NCI-H2029 (cell line): ENCODE results near the gene DIP2C.
"Not testable (repeated sequence)": the region's sequence is repeated elsewhere in the genome, so short reads cannot be mapped to it uniquely, and the experiment has no call there.

Experiments
- DNase-seq: peaks from one replicate; lab custom pipeline; 2025; lab: John Stamatoyannopoulos, UW

Gene DIP2C

DNA sequence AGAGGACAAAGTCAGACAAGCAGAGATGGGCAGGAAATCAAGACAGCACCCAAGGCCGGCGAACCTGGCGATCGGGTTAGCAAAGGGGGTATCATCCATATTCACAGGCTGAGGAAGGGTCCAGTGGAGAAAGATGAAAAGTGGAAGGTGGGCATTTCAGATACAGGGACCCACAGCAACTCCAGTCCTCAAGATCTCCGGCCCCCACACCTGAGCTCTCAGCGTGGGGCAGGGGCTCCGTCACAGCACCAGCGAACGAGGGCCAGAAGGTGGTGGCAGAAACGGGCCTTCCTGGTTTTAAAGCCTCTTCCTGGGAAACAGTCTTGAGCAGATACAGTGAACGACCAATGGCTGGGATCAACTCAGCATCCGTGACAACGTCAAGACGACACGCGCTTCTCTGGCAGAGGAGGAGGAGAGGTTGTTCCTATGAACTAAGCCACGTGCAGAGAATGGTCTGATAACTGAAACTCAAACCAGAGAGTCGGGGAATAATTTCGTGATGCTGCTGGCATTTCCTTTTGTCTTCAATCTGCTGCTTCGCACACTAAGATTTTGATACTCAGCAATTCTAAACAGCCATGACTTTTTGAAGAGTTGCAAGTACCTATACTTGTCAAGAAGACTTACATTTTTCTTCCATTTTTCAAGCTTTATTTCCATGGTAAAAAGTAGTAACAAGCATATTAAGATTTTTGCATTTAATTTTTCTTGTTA, 334.4 kb downstream of the DIP2C start:
- no peak for DNase-seq

DNA sequence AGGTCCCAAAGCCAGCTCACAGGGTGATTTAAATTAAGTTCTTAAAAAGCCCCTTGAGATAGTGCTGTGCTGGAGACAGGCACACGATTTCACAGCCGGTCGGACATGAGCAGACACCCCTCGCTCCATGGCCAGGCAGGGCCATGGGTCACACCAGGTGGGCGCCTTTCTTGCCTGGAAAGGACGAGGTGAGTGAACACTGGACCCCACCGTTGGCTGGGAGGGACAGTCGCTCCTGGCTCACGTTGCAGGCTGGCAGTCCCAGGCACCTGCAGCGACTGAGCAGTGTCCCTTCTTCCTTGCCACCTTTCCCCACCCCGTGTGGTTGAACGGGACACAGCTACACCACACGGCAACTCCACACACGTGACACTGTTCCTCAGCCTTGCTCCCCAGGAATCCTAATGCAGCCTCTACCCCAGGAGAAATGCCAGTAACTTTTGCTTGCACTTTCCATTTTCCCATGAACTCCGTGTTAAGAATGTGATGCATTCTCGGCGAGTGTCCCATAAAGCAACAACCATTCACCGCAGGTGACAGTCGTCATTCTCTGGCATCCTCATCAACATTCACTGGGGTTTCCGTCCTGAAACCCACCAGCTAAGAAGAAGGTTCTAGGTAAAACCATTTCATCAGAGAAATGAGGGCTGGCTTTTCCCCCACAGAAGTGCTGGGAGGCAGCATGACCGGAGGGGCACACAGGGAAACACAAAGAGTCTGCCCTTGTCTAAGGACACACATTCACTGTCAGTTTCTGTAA, 336.8 kb downstream of the DIP2C start:
- DNase-seq: no peak

DNA sequence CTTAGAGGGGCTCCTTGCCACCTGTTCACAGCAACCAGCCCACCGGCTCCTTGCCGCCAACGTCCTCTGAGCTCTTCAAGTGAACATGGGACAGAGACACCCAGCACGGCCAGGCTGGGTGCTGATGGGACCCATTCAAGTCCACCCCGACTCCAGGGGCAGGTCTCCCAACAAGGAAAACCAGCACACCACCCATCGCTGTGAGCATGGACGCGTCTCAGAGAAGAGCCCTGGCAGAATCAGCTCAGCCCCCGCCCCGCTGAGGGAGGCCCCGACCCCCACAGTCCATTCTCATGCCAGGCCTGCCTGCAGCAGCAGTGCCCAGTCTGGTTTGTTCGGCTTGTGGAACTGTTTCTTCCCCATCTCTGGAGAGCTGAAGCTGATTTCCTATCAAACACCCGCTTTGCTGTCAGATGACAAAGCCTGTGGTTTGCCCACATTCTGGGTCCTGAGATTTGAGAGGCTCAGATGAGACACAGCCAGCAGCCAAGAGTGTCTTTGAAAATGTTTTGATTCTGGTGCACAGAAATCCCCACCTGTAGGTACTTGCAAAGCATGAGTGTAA, 337.6 kb downstream of the DIP2C start:
- DNase-seq: no peak

DNA sequence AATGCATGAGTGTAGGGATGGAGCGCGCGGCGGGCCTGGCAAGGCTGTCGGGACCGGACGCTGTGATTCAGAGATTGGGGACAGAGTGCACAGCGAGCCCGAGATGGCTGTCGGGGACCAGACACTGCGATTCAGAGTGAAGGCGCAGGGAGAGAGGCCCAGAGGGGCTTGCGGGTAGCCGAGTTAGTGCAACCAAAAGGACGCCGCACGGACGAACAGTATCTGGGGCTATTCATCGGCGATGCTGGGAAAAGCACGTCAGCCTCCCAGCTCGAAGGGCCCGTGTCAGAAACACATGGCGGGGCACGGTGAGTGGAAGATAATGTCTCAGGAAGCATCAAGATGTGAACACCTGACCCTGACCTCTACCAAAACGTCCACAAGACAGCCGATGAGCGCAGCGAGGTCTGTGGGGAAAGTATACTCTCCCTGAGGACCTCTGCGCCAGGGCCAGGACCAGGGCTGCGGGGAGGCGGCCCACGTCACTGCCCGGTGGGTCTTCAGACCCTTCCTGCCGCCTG, 338.4 kb downstream of the DIP2C start:
- no peak for DNase-seq

DNA sequence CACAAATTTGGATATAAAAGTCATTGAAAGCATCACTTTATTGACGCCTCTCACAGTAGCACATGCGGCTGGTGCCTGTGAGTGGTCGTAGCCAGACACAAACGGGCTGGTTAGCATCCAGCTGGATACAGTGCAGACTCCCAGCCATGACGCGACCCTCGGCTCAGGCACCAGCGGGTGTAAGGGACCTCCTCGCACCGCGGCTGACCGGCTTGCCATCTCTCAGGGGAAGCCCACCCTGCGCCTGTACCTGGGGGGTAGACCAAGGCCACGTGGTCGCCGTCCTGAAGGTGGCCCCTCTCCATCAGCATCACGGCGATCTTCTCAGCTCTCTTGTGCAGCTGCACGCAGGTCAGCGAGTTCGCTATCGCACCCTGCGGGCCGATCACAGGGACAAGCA, 340.4 kb downstream of the DIP2C start:
- no peak for DNase-seq

DNA sequence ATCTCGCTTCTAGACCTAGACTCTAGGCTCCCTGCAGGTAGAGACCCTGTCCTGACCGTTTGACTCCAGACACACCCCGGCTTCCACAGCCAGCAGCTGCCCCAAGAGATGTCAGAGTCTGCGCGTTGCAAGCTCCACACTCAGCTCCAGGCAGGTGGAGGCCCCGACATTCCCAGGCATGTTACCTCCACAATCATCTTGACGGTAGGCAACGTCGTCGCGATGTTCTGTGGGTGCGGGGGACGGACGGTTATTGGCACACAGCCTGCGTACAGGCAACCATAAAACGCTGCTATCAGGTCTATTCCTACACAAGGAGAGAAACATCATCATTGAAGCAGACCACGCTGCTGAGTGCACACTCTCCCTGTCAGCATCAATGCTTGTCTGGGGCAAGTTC, 341.0 kb downstream of the DIP2C start:
- no peak for DNase-seq

DNA sequence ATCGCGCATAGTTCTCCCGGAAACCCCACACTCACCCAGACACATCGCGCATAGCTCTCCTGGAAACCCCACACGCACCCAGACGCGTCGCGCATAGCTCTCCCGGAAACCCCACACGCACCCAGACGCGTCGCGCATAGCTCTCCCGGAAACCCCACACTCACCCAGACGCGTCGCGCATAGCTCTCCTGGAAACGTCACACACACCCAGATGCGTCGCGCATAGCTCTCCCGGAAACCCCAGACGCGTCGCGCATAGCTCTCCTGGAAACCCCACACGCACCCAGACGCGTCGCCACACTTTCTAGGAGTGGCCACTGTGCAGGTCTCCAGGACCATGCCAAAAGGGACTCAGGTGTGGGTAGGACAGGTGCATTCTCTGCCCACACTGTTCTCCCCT, 341.7 kb downstream of the DIP2C start:
- DNase-seq: not testable (repeated sequence)

DNA sequence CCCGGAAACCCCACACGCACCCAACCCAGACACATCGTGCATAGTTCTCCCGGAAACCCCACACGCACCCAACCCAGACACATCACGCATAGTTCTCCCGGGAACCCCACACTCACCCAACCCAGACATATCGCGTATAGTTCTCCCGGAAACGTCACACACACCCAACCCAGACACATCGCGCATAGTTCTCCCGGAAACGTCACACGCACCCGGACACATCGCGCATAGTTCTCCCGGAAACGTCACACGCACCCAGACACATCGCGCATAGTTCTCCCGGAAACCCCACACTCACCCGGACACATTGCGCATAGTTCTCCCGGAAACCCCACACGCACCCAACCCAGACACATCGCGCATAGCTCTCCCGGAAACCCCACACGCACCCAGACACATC, 342.3 kb downstream of the DIP2C start:
- DNase-seq: not testable (repeated sequence)

DNA sequence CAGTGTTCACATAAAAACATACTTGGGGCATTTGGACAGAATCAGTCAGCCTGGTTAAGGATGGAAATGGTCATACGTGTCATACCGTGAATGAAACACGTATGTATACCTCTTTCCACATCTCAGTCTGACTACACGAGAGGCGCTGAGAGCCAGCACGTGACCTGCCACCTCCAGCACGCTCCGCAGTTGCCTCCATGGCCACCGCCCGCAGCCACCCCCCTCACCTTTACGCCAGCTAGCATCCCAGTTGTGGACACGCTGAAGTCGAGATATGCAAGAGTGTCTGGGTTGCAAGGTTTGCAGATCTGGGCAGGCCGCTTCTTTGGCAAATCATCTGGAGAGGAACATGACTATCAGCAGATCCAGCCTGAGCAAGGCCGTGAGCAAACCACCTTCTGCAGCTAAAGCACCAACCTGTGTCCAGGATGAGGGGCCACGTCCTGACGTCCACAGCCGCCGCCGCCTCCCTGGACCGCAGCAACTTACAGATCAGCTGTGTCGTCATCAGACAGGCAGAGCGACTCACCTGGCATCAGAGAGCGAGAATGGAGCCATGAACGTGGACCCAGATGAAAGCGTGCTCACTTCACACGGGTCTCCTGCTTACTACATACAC, 344.8 kb downstream of the DIP2C start:
- DNase-seq: no peak

DNA sequence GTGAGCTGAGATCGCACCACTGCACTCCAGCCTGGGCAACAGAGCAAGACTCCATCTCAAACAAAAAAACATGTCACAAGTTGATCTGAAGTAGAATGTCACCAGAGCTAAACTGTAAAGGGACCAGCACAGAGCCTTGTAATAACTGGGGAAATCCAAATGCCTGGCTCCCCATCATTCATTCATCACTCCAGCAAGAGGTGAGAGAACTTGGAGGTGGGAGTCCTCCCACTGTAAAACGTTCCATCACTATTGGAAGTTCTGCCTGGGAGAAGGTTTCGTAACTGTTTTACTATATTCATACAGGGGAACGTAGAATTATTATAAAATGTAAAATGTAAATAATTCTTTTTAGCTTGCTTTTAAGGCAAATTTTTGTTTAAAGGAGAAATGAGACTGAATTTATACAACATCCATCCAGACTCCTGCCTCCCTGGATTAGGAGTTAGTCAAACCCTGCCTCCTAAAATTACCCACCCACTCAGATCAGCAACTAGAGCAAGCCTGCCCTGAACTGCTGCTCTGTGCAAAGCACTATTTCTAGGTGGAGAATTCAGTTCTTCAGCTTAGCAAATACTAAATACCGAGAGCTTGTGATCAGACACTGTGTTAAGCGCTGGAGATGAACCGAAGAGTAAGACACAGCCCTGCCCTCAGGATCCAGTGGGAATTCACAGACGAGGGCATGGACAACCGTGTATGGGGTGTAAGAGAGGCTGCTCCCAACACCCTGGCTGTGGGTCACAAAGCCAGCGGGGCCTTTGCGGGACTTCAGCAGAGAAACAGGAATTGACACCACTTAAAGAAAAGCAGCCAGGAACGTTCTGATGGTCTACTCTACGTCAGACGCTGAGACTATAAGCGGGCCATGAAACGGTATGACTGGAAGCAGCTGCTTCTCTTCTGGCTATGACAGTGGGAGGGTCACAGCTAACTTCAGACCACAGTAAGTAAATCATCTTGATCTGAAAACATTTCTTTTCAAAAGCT, 345.9 kb downstream of the DIP2C start:
- DNase-seq: no peak

DNA sequence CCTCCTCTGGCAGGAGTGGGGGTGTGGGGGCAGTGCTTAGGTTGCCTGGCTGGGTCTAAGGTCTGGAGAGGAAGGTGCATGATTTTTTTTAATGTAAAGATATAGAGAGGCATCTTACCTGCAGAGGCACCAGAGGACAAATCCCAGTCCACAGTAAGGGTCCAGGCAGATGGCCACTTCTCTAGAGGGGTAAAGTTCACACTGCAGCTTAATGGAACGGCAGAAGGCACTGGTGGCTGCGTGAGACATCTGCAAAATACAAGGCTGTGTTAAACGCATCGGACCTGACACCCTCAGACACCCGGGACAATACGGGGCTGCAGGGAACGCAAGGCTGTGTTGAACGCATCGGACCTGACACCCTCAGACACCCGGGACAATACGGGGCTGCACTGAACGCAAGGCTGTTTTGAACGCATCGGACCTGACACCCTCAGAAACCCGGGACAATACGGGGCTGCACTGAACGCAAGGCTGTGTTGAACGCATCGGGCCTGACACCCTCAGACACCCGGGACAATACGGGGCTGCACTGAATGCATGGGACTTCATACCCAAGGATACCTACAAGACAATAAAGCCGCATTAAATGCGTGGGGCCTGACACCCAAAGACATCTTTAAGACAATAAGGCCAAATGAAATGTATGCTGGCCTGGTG, 348.3 kb downstream of the DIP2C start:
- DNase-seq: no peak

DNA sequence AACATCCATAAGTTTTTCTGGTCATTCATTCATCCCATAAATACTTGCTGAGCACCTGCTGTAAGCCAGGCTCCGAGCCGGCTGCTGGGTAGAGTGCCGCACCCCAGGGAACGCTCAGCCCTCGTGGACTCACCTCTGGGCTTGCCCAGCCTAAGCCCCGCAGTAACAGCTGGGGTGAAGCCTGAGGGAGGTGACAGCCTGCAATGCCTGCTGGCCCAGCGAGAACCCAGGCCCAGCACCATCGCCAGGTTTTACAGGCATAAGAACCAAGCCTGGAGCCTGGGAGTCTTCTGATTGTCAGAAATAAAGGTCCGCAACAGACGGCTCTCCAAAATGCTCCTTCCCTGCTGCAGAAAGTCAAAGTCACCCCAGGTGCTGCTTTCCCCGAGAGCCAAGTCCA, 348.8 kb downstream of the DIP2C start:
- DNase-seq: no peak

DNA sequence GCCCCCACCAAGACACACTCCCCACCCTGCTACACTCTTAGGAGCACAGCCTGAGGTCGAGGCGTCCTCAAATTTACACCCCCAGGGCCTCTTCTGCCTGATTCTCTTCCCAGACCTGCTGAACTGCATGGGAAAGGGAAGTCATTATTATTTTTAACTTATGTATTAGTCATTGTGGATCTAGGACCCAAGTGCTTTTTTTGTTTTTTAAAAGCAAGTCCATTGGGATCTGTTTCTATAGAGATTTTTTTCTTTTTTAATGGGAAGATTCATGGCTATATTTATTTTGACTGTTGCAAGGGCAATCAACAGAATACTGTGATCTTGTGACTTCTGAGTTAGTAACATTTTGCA, 350.5 kb downstream of the DIP2C start:
- no peak for DNase-seq

DNA sequence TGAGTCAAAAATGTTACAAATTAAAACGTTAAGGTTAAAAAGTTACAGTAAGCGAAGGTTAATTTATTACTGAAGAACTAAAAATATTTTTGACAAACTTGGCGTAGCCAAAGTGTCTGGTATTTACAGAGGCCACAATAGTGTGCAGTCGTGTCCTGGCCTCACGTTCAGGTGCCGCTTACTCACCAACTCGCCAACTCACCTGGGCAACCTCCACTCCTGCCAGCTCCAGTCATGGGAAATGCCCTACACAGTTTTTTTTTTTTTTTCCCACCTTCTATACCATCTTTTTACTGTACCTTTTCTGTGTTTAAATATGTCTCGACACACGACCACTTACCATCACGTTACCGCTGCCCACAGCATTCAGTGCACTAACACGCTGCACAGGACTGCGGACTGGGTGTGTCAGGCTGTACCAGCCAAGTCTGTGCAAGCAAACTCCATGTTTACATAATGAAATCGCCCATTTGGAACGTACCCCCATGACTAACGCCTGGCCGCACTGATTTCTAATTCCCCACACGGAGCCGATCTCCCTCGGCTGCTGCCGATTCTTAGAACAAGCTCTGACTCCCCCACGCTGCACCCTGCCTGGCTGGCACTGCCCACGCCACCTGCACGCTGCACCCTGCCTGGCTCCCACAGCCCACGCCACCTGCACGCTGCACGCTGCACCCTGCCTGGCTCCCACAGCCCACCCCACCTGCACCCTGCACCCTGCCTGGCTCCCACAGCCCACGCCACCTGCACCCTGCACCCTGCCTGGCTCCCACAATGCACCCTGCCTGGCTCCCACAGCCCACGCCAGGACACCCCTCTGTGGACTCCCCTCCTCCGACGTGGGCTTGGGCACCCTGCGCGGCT, 351.1 kb downstream of the DIP2C start:
- no peak for DNase-seq

DNA sequence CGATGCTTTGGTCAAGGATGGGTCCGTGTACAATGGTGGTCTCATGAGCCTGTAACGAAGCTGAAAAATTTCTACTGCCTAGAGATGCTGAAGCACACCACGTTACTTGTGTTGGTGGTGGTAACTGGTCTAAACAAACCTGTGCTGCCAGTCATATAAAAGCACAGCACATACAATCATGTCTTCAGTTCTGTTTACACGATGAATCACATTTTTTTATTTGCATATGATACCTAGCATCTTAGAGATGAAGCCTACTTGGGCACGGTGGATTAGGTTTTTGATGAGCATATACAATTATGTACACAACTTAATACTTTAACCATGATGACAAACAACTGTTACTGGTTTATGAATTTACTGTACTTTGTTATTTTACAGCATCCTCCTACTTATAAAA, 353.2 kb downstream of the DIP2C start:
- DNase-seq: peak; percentile 38

DNA sequence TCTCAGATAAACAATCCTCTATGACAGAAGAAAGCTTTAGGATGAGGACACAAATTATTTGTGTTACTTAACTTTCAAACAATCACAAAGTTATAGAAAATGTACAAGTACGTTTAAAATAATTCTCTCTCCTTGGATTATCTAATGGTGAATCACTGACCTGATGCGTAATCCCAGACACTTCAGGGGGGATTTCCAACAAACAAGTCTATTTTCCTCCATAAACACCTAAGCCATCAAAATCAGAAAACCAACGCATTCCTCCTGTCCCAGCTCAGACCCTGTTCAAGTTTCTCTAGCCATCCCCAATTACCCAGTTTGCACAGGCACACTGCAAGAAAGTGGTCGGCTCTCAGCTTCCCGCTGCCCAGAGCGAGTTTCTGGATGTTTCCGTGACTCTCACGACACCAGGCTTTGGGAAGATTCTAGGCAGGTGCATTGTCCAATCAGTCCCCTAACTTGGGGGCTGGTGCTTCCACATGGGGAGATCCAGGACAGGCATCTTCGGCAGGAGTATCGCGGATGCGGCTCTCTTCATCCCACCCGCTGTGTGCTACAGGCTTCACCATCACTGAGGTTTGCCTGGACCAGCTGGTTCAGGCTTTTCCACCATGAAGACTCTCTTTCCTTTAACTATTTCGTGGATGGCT, 354.2 kb downstream of the DIP2C start:
- no peak for DNase-seq

DNA sequence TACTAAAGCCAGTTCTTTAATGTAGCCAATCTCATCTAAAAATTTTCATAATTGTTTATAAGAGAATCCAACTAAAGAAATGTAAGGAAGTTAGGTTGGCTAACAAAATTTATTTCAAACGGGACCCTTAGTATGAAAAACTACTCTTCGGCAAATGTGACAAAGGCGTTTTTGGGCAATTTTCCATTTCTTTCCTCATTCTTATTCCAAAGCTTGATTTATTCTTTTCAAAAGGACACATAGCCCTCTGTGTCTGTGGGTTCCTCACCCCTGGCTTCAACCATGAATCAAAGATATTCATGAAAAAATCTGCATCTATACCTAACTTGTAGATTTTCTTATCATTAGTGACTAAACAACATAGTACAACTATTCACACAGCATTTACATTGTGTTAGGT, 358.3 kb downstream of the DIP2C start:
- DNase-seq: no peak

DNA sequence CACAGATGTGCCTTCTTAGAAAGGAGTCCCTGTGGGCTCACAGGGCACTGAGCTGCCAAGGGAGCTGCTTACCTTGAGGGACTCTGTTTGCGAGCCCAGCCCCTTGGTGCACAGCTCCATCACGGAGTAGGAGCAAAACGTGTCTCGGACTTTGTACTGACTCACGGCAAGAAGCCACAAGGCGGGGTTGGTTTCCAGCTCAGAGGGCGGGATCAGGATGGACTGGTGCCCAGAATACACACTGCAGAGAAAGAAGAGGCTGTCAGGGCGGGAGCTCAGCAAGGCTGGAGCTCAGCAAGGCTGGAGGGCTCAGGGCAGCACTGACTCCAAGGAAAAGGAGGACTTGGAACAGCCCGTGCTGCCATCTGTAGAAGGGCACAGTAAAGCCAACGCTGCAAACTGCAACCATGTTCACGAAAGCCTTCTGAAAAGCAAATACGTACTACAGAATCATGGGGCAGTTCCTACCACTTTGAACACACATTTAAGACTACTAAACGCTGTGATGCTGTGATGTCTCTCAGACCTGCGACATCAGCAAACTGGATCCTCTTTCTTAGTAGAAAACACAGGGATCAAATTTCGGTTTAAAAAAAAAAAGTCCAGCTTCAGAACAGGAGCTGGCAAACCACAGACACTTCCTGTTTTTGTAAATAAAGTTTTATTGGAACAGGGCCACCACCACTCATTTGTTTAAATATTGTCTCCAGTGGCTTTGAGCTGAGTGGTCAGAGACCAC, 359.9 kb downstream of the DIP2C start:
- DNase-seq: peak; percentile 77
